HepG2 (cell line): ENCODE measurements around the gene DDAH1. TPM values are rescaled to one million over a fixed set of nuclear protein-coding genes. Genes with fewer than 3 reads are reported as not detected.

Experiments
- BCL6 ChIP-seq: IDR thresholded peaks from 2 replicates; pipeline ENCODE4 v1.6.1; 2016; ENCODE audit warnings: missing genetic modification reagents, missing compliant biosample characterization
- BHLHE40 ChIP-seq: IDR thresholded peaks from 2 replicates; pipeline ENCODE4 v1.6.1; 2011; ENCODE audit warnings: low read length, improper control_type of control experiment
- PAXIP1 ChIP-seq: sonication (generic); formaldehyde crosslinking; conservative IDR thresholded peaks from 2 replicates; pipeline ENCODE4 v1.4.0; 2020; ENCODE audit warnings: mild to moderate bottlenecking, missing genetic modification reagents, moderate library complexity
- PRMT3 ChIP-seq: sonication (generic); formaldehyde crosslinking; IDR thresholded peaks from 2 replicates; pipeline ENCODE4 v1.8.1; 2022; ENCODE audit warnings: low read depth, mild to moderate bottlenecking, moderate library complexity, missing genetic modification reagents, borderline replicate concordance
- RBM39 ChIP-seq: fragments of 200-400 bp; formaldehyde crosslinking; IDR thresholded peaks from one replicate; pipeline ENCODE4 v1.6.1; 2018; ENCODE audit warnings: antibody characterized with exemption, mild to moderate bottlenecking, low read depth, low read length; ENCODE audit not compliant: poor library complexity, severe bottlenecking
- SP140L ChIP-seq: sonication (generic); formaldehyde crosslinking; IDR thresholded peaks from 2 replicates; pipeline ENCODE4 v1.4.0; 2020; ENCODE audit warnings: missing genetic modification reagents, borderline replicate concordance
- SRSF9 ChIP-seq: fragments of 200-400 bp; formaldehyde crosslinking; IDR thresholded peaks from 2 replicates; pipeline ENCODE4 v1.6.1; 2018; ENCODE audit warnings: borderline replicate concordance, mild to moderate bottlenecking, low read depth, low read length; ENCODE audit not compliant: insufficient read depth, poor library complexity, severe bottlenecking
- ZBTB46 ChIP-seq: sonication (generic); formaldehyde crosslinking; IDR thresholded peaks from 2 replicates; pipeline ENCODE4 v1.4.0; 2020; ENCODE audit warnings: mild to moderate bottlenecking, missing genetic modification reagents, borderline replicate concordance
- ZFP90 ChIP-seq: sonication (generic); formaldehyde crosslinking; IDR thresholded peaks from 2 replicates; pipeline ENCODE4 v1.8.0; 2022; ENCODE audit warnings: missing genetic modification reagents, mild to moderate bottlenecking, inconsistent platforms, borderline replicate concordance
- ZNF121 ChIP-seq: sonication (generic); formaldehyde crosslinking; IDR thresholded peaks from 2 replicates; pipeline ENCODE4 v1.5.0; 2020; ENCODE audit warnings: mild to moderate bottlenecking, missing genetic modification reagents
- ZNF460 ChIP-seq: sonication (generic); formaldehyde crosslinking; IDR thresholded peaks from 2 replicates; pipeline ENCODE4 v1.5.1; 2020; ENCODE audit warnings: missing genetic modification reagents, mild to moderate bottlenecking, borderline replicate concordance
- ZNF546 ChIP-seq: sonication (generic); formaldehyde crosslinking; conservative IDR thresholded peaks from 2 replicates; pipeline ENCODE4 v1.8.1; 2023; ENCODE audit warnings: mild to moderate bottlenecking, missing genetic modification reagents
- ZNF607 ChIP-seq: sonication (generic); formaldehyde crosslinking; IDR thresholded peaks from 2 replicates; pipeline ENCODE4 v1.5.1; 2020; ENCODE audit warnings: missing genetic modification reagents, mild to moderate bottlenecking, borderline replicate concordance
- polyA plus RNA-seq, 8 experiments: library from polyadenylated mRNA; depleted of rRNA in 3 of 8; stranded (reverse) in 7 of 8; unstranded in 1 of 8; fragments of >200 nt; fragmentation: Illumina TruSeq in 4 of 8; extraction: Trizol in 4 of 8; gene quantifications; 2 replicates each; pipeline versions ENCODE4 v1.2.1 to v1.2.3, GENCODE V29; 2011 to 2016; ENCODE audit warnings: low read depth in 4 of 8, missing spikeins in 1 of 8, mixed read lengths in 1 of 8; ENCODE audit not compliant: insufficient read depth in 1 of 8
- total RNA-seq, 5 experiments: library from RNA; depleted of rRNA; stranded (reverse); fragments of >200 nt; fragmentation: Illumina TruSeq; extraction: Trizol; gene quantifications; 2 replicates each; pipeline ENCODE4 v1.2.3, GENCODE V29; 2016; ENCODE audit warnings: low read depth in 1 of 5
- TF ChIP-seq, protein P1 (sequence below): IDR thresholded peaks from 2 replicates; pipeline ENCODE4 v1.6.1; 2016; ENCODE audit warnings: mild to moderate bottlenecking, missing biosample characterization, missing genetic modification reagents
- TF ChIP-seq, protein P2 (sequence below): sonication (generic); formaldehyde crosslinking; IDR thresholded peaks from 2 replicates; pipeline ENCODE4 v1.5.0; 2020; ENCODE audit warnings: missing genetic modification reagents
- TF ChIP-seq, protein P3 (sequence below): sonication (generic); formaldehyde crosslinking; IDR thresholded peaks from 2 replicates; pipeline ENCODE4 v1.4.0; 2020; ENCODE audit warnings: missing genetic modification reagents

The DDAH1 gene
- total and polyA plus RNA-seq, 2 of the 13 experiments (the other 11 are each of a cell fraction or from before 2014, with no cell fraction given): 39.7 to 64.4 TPM

- TF ChIP-seq PRMT3 (CRISPR knock-in tag) (no peak), ZNF546 (CRISPR knock-in tag) (peak; percentile 54; the same call in 1 of the 2 replicates), ZNF460 (no peak), ZBTB46 (no peak), PAXIP1 (no peak), BCL6 (no peak), BHLHE40 (no peak), ZNF121 (CRISPR knock-in tag) (peak; percentile 100), SP140L (no peak), ZFP90 (CRISPR knock-in tag) (0 out of 2 replicates have a peak, but pooled peaks have one; percentile 44), SRSF9 (no peak), ZNF607 (CRISPR knock-in tag) (no peak), RBM39 (peak; percentile 50)
- TF ChIP-seq, protein P1, sequence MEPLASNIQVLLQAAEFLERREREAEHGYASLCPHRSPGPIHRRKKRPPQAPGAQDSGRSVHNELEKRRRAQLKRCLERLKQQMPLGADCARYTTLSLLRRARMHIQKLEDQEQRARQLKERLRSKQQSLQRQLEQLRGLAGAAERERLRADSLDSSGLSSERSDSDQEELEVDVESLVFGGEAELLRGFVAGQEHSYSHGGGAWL (CRISPR knock-in tag): no peak
- TF ChIP-seq, protein P2, sequence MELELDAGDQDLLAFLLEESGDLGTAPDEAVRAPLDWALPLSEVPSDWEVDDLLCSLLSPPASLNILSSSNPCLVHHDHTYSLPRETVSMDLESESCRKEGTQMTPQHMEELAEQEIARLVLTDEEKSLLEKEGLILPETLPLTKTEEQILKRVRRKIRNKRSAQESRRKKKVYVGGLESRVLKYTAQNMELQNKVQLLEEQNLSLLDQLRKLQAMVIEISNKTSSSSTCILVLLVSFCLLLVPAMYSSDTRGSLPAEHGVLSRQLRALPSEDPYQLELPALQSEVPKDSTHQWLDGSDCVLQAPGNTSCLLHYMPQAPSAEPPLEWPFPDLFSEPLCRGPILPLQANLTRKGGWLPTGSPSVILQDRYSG: no peak
- TF ChIP-seq, protein P3, sequence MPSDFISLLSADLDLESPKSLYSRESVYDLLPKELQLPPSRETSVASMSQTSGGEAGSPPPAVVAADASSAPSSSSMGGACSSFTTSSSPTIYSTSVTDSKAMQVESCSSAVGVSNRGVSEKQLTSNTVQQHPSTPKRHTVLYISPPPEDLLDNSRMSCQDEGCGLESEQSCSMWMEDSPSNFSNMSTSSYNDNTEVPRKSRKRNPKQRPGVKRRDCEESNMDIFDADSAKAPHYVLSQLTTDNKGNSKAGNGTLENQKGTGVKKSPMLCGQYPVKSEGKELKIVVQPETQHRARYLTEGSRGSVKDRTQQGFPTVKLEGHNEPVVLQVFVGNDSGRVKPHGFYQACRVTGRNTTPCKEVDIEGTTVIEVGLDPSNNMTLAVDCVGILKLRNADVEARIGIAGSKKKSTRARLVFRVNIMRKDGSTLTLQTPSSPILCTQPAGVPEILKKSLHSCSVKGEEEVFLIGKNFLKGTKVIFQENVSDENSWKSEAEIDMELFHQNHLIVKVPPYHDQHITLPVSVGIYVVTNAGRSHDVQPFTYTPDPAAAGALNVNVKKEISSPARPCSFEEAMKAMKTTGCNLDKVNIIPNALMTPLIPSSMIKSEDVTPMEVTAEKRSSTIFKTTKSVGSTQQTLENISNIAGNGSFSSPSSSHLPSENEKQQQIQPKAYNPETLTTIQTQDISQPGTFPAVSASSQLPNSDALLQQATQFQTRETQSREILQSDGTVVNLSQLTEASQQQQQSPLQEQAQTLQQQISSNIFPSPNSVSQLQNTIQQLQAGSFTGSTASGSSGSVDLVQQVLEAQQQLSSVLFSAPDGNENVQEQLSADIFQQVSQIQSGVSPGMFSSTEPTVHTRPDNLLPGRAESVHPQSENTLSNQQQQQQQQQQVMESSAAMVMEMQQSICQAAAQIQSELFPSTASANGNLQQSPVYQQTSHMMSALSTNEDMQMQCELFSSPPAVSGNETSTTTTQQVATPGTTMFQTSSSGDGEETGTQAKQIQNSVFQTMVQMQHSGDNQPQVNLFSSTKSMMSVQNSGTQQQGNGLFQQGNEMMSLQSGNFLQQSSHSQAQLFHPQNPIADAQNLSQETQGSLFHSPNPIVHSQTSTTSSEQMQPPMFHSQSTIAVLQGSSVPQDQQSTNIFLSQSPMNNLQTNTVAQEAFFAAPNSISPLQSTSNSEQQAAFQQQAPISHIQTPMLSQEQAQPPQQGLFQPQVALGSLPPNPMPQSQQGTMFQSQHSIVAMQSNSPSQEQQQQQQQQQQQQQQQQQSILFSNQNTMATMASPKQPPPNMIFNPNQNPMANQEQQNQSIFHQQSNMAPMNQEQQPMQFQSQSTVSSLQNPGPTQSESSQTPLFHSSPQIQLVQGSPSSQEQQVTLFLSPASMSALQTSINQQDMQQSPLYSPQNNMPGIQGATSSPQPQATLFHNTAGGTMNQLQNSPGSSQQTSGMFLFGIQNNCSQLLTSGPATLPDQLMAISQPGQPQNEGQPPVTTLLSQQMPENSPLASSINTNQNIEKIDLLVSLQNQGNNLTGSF (CRISPR knock-in tag): no peak
Measured at GRCh38 chr1:85283475-85284199, 181.3 kb downstream of the DDAH1 start (continued).
